Gastrocnemius medialis (tissue), 4 donors: ENCODE results near the gene PARD6G. TPM values are rescaled to one million over a fixed set of nuclear protein-coding genes. Genes with fewer than 3 reads are reported as not detected.
"Not testable (repeated sequence)": the region's sequence is repeated elsewhere in the genome, so short reads cannot be mapped to it uniquely, and the experiment has no call there.

Source experiments
- ATAC-seq, 2 donors: fragments of 150-250 bp; one replicate each; pipeline ENCODE4 v1.9.1; 2016
- DNase-seq, 2 donors: peaks; one replicate each; pipeline ENCODE4 v3.0.0-alpha.2; 2019
- H3K27ac ChIP-seq, 4 donors: fragments of 200-600 bp; sonication (generic); 1 replicate in 1 of 4; 2 replicates in 3 of 4; pipeline ENCODE4 v1.5.1; 2016 to 2018; ENCODE audit warnings: mild to moderate bottlenecking in 2 of 4, moderate library complexity in 1 of 4
- H3K27me3 ChIP-seq, 3 donors: fragments of 200-600 bp; sonication (generic) in 2 of 3; 1 replicate in 1 of 3; 2 replicates in 2 of 3; pipeline versions ENCODE4 v1.5.1 to v1.6.0; 2016 to 2019; ENCODE audit warnings: mild to moderate bottlenecking in 1 of 3, moderate library complexity in 1 of 3
- H3K36me3 ChIP-seq, 2 donors: fragments of 200-600 bp; sonication (generic) in 1 of 2; one replicate each; pipeline ENCODE4 v1.5.1; 2017 to 2018
- H3K4me1 ChIP-seq, 2 donors: fragments of 200-600 bp; sonication (generic) in 1 of 2; one replicate each; pipeline ENCODE4 v1.5.1; 2016 to 2017; ENCODE audit warnings: mild to moderate bottlenecking in 2 of 2
- H3K4me3 ChIP-seq, 4 donors: fragments of 200-600 bp; sonication (generic) in 3 of 4; 1 replicate in 1 of 4; 2 replicates in 3 of 4; pipeline ENCODE4 v1.5.1; 2016 to 2019; ENCODE audit warnings: mild to moderate bottlenecking in 2 of 4
- H3K9me3 ChIP-seq, 3 donors: fragments of 200-600 bp; sonication (generic) in 2 of 3; 1 replicate in 1 of 3; 2 replicates in 2 of 3; pipeline ENCODE4 v1.5.1; 2016 to 2019
- POLR2A ChIP-seq, 2 donors: fragments of 450-650 bp; IDR thresholded peaks; one replicate each; pipeline ENCODE4 v1.6.1; 2017; ENCODE audit warnings: antibody characterized with exemption in 2 of 2, mild to moderate bottlenecking in 2 of 2, moderate library complexity in 2 of 2
- in situ Hi-C, 4 donors: fragments of 200-750 bp; cut with MboI; loops; one replicate each; pipeline versions ENCODE4 v1.15.0 to v1.8.0; 2017; ENCODE audit warnings: low sequenced_read_pairs in 4 of 4
- intact Hi-C: fragments of 100-400 bp; cut with DNase I; formaldehyde crosslinking; loops from one replicate; pipeline ENCODE4 v1.15.1; 2023; ENCODE audit warnings: low total_unique reads
- total RNA-seq, 4 donors: library from RNA; depleted of rRNA; stranded (reverse); fragments of >200 nt; gene quantifications; one replicate each; pipeline versions ENCODE4 v1.1.0 to v1.2.3, GENCODE V29; 2016
- TF ChIP-seq, protein P1 (sequence below), 5 experiments: fragments of 450-650 bp in 3 of 5; fragments of 200-600 bp in 2 of 5; sonication (generic) in 2 of 5; IDR thresholded peaks in 4 of 5; conservative IDR thresholded peaks in 1 of 5; 1 replicate in 4 of 5; 2 replicates in 1 of 5; pipeline ENCODE4 v1.5.1; 2016 to 2019; ENCODE audit warnings: antibody characterized with exemption in 5 of 5, mild to moderate bottlenecking in 3 of 5, moderate library complexity in 3 of 5

The PARD6G gene
- total RNA-seq, 4 donors from 2014 or later, result 0.39 to 9.2 (median 0.48) TPM

DNA sequence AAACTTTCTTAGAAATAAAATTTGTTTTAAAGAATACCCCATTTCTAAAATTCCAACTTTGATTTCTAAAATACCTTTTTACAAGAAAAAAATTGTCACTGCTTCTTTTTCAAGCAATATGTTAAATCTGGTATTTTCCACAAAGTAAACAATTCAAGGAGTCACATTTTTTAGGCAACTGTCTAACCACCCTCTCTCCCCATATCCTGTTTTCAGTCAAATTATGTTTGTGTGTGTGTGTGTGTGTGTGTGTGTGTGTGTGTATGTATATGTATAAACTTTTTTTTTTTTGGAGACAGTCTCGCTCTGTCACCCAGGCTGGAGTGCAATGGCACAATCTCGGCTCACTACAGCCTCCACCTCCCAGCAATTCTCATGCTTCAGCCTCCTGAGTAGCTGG lies 79.0 kb downstream of the PARD6G start:
- no peak for DNase-seq
- no peak for TF ChIP-seq POLR2A (IDR thresholded peaks at IDR 0.05)
- TF ChIP-seq, protein P1, sequence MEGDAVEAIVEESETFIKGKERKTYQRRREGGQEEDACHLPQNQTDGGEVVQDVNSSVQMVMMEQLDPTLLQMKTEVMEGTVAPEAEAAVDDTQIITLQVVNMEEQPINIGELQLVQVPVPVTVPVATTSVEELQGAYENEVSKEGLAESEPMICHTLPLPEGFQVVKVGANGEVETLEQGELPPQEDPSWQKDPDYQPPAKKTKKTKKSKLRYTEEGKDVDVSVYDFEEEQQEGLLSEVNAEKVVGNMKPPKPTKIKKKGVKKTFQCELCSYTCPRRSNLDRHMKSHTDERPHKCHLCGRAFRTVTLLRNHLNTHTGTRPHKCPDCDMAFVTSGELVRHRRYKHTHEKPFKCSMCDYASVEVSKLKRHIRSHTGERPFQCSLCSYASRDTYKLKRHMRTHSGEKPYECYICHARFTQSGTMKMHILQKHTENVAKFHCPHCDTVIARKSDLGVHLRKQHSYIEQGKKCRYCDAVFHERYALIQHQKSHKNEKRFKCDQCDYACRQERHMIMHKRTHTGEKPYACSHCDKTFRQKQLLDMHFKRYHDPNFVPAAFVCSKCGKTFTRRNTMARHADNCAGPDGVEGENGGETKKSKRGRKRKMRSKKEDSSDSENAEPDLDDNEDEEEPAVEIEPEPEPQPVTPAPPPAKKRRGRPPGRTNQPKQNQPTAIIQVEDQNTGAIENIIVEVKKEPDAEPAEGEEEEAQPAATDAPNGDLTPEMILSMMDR (IDR thresholded peaks at IDR 0.05 in 4 of 5, conservative IDR thresholded peaks at IDR 0.05 in 1 of 5), result no peak
- Histone ChIP-seq H3K9me3 (no peaks in the 10 kb centered on the region), H3K27me3 (no peaks in the 10 kb centered on the region), H3K27ac (no peak overlapping the region), H3K36me3 (no peaks in the 10 kb centered on the region), H3K4me1 (peaks cover 0 to 5% of the 10 kb centered on the region in 2 donors), H3K4me3 (no peak overlapping the region)
- intact Hi-C loops, result no loop called here
- no peak for ATAC-seq
- in situ Hi-C loops, result no loop called here

DNA sequence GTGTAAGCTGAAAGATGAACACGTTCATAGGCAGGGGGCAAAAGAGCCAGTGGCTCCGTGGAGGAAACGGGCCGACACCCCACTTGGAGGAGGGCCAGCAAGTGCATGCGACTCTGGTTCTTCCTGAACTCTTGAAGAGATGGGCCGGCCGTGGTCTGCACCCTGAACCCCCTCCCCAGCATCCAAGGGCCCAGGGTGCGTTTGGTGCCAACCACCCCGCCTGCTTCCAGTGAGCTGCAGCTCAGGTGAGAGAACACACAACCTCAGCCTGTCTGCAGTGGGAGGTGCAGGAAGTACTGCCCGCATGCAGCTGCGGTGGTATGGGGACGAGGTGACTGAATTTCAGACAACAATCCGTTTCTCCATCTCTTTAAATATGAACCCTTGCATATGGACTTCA lies 79.4 kb downstream of the PARD6G start:
- TF ChIP-seq POLR2A (IDR thresholded peaks at IDR 0.05), result no peak
- TF ChIP-seq, protein P1 (IDR thresholded peaks at IDR 0.05 in 4 of 5, conservative IDR thresholded peaks at IDR 0.05 in 1 of 5), result no peak

GRCh38 chr18:80167331-80167730 lies 80.0 kb downstream of the PARD6G start:
- intact Hi-C loops, result no loop called here

More for the DNA sequence above, 79.4 kb downstream of the PARD6G start:
- Histone ChIP-seq H3K27ac (no peak overlapping the region), H3K4me1 (peaks cover 0 to 5% of the 10 kb centered on the region in 2 donors), H3K36me3 (no peaks in the 10 kb centered on the region), H3K27me3 (no peaks in the 10 kb centered on the region), H3K4me3 (no peak overlapping the region), H3K9me3 (no peaks in the 10 kb centered on the region)
- intact Hi-C loops, result no loop called here
- no peak for ATAC-seq
- no peak for DNase-seq
- in situ Hi-C loops, result no loop called here

DNA sequence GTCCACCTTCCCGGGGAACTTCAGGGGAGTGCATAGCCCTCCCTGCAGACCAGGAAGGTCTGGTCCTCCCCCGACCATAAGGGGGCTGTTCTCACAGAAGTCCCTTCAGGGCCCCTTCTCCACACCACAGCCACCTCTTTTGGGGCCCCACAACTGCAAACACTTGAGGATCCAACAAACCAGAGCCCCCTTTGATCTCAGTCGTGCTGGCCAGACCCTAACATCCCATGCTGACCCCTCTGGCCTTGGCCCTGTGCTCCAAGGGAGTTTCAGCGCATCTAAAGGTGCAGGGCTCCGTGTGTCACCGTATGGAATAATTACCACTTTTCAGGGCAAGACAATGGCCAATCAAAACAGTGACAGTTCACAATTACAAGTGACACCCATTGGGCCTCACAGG lies 80.6 kb downstream of the PARD6G start:
- ATAC-seq (no peak), DNase-seq (no peak)
- peaks cover 0 to 5% of the 10 kb centered on the region in 2 donors for H3K4me1 ChIP-seq
- H3K4me3 ChIP-seq, result no peak overlapping the region
- no peaks in the 10 kb centered on the region for H3K36me3 ChIP-seq
- TF ChIP-seq, protein P1 (IDR thresholded peaks at IDR 0.05 in 4 of 5, conservative IDR thresholded peaks at IDR 0.05 in 1 of 5), result no peak
- no peak for TF ChIP-seq POLR2A (IDR thresholded peaks at IDR 0.05)
- no peak overlapping the region for H3K27ac ChIP-seq
- no peaks in the 10 kb centered on the region for H3K9me3 ChIP-seq
- in situ Hi-C loops, result no loop called here
- H3K27me3 ChIP-seq, result no peaks in the 10 kb centered on the region
- intact Hi-C loops, result no loop called here

More at GRCh38 chr18:80167331-80167730, 80.0 kb downstream of the PARD6G start:
- peaks cover 0 to 5% of the 10 kb centered on the region in 2 donors for H3K4me1 ChIP-seq
- no peaks in the 10 kb centered on the region for H3K9me3 ChIP-seq
- H3K27ac ChIP-seq, result no peak overlapping the region
- ATAC-seq (no peak), DNase-seq (no peak)
- no peak for TF ChIP-seq POLR2A (IDR thresholded peaks at IDR 0.05)
- no peaks in the 10 kb centered on the region for H3K36me3 ChIP-seq
- H3K4me3 ChIP-seq, result no peak overlapping the region
- H3K27me3 ChIP-seq, result no peaks in the 10 kb centered on the region
- in situ Hi-C loops, result no loop called here

GRCh38 chr18:80166240-80166639 lies 81.1 kb downstream of the PARD6G start:
- intact Hi-C loops, result no loop called here
- in situ Hi-C loops, result no loop called here
- H3K4me3 ChIP-seq, result no peak overlapping the region

DNA sequence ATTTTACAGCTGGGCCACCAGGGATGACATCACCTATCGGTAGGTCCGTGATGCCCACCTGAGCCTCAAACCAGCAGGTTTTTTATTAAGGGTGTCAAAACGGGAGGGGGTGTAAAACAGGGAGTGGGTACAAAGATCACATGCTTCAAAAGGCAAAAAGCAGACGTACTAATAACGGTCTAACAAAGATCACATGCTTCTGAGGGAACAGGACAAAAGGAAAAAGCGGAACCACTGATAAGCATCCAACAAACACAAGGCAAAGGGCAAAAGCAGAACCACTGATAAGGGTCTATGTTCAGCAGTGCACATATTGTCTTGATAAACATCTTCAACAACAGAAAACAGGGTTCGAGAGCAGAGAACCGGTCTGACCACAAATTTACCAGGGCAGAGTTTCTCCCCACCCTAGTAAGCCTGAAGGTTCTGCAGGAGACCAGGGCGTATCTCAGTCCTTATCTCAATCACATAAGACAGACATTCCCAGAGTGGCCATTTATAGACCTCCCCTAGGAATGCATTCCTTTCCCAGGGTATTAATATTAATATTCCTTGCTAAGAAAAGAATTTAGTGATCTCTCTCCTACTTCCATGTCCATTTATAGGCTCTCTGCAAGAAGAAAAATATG lies 82.5 kb downstream of the PARD6G start:
- H3K4me3 ChIP-seq, DNase-seq, ATAC-seq, in situ Hi-C loops, H3K27ac ChIP-seq, H3K9me3 ChIP-seq, intact Hi-C loops, H3K36me3 ChIP-seq, H3K27me3 ChIP-seq, H3K4me1 ChIP-seq: not testable (repeated sequence)

More at GRCh38 chr18:80166240-80166639, 81.1 kb downstream of the PARD6G start:
- ATAC-seq, result no peak
- Histone ChIP-seq H3K9me3 (no peaks in the 10 kb centered on the region), H3K27ac (no peak overlapping the region), H3K27me3 (no peaks in the 10 kb centered on the region), H3K4me1 (peaks cover 0 to 2% of the 10 kb centered on the region in 2 donors), H3K36me3 (no peaks in the 10 kb centered on the region)
- TF ChIP-seq, protein P1 (IDR thresholded peaks at IDR 0.05 in 4 of 5, conservative IDR thresholded peaks at IDR 0.05 in 1 of 5), result no peak
- TF ChIP-seq POLR2A (IDR thresholded peaks at IDR 0.05), result no peak
- no peak for DNase-seq
